Measurements from ENCODE around the gene PLD4.

The PLD4 gene

DNA sequence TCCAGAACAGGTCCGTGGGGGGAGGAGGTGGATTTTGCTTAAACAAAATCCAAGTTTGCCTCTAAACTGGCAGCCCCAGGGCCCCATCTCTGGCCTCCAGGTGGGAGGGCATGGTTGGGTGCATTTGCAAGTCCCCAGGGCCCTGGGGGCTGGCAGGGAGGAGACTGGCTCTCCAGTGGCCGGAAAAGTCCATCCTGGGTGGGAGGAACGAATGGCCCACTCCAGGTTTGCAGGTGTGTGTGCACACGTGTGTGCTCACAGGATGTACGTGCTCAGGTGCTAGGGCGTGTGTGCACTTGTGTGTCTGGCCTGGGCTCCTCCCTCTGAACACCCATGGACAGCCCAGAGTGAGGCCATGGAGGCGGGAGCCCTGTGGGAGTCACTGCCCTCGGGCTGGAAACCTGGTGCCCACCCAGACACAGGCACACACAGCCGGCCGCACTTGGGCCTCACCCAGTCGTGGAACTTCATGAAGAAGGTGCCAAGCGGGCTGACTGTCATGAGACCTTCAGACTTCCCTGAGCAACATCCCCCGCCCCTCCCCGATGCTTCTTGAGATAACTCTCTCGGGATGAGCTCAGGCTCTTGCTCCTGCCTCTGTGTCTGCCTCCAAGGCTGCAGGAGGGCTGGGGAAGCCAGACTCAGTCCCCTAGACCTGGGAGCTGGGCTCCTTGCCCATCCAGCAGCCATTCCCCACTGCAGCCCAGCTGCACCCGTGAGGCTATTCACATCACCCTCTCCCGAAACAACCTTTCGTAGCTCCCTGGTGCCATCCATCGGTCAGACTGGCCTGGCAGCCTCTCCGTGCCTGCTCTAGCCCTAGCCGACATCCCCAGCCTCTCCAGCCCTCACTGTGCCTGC lies 44.1 kb downstream of the PLD4 start:
- TF ChIP-seq, protein P1, sequence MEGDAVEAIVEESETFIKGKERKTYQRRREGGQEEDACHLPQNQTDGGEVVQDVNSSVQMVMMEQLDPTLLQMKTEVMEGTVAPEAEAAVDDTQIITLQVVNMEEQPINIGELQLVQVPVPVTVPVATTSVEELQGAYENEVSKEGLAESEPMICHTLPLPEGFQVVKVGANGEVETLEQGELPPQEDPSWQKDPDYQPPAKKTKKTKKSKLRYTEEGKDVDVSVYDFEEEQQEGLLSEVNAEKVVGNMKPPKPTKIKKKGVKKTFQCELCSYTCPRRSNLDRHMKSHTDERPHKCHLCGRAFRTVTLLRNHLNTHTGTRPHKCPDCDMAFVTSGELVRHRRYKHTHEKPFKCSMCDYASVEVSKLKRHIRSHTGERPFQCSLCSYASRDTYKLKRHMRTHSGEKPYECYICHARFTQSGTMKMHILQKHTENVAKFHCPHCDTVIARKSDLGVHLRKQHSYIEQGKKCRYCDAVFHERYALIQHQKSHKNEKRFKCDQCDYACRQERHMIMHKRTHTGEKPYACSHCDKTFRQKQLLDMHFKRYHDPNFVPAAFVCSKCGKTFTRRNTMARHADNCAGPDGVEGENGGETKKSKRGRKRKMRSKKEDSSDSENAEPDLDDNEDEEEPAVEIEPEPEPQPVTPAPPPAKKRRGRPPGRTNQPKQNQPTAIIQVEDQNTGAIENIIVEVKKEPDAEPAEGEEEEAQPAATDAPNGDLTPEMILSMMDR (IDR thresholded peaks at IDR 0.05; ENCODE audit: extremely low read depth, missing control alignments) = no peak
- DNase-seq (ENCODE audit: low spot score) = no peak

DNA sequence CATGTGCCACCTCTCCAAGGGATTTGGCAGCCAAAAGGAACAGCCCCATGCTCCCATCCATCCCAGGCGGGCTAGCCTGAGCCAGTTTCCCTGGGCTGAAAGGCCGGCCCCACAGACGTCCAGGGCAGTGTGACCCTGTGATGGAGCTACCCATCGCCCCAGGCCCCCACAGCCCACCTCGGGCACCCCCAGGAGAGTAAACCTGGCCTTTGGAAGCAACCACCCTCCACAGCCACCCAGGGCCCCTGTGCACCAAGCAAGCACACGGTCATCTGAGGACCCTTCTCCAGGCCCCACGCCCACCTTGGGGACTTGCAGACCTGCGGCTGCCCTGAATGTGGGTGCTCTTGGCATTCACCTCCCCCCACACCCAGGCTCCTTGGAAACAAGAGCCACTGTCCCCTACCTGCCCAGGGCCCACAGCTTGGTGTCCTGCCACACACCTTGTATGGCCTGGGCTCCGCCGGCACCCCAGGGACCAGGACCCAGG lies 45.1 kb downstream of the PLD4 start:
- TF ChIP-seq, protein P1 (IDR thresholded peaks at IDR 0.05; ENCODE audit: extremely low read depth, missing control alignments) = no peak
- no peak for DNase-seq (ENCODE audit: low spot score)

DNA sequence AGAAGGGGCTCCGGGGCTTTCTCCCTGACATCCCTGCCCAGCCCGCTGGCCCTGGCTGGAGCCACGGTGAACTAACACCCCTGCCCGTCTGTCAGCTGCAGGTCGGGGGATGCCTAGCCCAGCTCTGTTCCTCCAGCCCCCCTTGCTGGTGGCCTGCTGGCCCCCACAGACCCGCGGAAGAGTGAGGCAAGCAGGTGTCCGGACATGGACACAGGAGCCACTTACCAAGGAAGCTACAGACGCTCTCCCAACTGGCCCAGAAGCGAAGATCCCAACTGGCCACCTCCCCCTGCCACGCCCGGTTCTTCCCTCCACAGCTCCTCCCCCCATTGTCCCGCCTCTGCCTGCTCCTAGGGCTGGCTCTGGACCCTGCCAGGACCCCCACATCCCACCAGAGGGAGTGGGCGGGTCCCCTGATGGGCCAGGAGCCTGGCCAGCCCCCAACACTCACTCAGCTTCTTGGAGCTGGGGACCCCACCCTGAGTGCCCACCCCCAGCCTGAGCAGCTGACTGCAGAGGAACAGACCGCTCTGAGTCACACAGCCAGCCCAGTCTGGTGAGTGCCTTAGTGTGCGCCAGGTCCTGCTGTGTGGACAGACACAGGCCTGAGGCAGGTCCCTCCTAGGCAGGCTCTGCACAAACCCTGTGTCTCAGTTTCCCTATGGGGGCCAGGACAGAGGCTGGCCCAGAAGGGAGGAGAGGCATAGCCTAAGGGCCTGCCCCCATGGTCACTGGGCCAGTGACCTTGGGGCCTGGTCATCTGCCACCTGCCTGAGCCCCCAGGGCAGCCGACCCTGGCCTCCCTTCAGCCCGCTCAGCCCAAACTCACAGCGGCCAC lies 45.8 kb downstream of the PLD4 start:
- DNase-seq (ENCODE audit: low spot score) = no peak
- TF ChIP-seq, protein P1 (IDR thresholded peaks at IDR 0.05; ENCODE audit: extremely low read depth, missing control alignments) = no peak

DNA sequence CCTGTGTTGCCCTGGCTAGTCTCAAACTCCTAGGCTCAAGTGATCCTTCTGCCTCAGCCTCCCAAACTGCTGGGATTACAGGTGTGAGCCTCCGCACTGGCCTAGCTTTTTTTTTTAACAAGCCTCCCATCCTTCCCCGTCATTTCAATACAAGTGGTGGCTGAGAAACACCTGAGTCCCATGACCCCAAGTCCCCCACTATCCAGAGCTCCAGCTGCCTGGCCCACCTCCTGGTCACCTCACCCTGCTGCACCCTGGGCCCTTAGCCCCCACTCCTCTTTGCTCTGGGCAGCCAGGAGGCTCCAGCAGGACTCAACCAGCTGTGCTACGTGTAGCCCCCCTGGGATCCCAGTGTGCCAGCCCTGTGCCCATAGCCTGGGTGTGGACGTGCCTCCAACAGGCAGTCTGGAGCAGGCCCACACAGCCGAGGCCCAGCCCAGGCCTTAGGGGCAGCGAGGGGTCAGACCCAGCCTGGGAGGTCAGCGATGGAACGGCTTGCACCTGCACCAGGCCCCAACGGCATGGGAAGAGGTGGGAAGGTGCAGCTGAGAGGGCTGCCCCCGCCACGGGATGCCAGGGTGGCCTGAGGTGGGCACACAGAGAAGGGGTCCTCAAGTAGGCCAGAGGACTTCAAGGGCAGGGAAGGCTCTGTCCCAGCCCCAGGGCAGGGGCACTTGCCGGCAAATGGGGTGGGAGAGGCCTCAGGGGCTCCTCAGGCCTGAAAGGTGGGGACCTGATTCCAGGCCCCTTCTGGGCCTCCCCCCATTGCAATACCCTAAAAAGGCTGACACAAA lies 47.0 kb downstream of the PLD4 start:
- no peak for DNase-seq (ENCODE audit: low spot score)
- TF ChIP-seq, protein P1 (IDR thresholded peaks at IDR 0.05; ENCODE audit: extremely low read depth, missing control alignments) = no peak

DNA sequence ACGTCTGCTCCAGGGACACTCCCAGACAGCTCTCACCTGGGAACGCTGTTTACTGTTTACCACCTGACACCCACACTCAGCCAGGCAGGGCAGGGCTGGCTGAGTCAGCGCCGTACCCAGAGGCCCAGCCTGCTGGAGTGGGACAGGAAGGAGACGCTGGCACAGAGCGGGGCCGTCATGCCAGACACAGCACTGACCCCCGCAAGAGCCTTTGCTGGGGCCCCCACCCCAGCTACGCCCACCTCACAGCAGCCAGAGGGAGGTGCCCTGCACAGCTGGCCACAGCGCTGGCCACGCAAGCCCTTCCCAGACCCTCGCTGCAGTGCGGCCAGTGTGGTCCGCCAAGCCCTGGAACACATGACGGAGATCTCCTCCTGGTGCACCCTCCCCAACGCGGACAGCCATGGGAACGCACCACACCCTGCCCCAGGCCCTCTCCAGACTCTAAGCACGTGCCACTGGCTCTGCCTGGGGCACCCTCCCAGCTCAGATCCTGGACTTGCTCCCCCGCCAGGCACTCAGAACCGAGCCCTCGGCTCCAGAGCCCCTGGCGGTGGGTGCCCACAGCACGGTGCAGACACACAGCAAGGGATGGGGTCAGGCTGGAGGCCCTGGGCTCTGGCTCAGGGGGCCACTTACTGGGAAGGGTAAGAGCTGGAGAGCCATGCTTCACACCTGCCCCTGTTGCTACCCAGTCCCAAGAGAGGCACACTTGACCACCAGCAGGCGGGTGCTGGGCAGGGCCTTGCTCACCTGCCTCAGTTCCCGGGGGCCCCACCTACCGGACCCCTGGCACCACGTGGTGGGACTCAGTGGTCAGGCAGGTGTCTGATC lies 47.8 kb downstream of the PLD4 start:
- DNase-seq (ENCODE audit: low spot score) = no peak
- TF ChIP-seq, protein P1 (IDR thresholded peaks at IDR 0.05; ENCODE audit: extremely low read depth, missing control alignments) = no peak

DNA sequence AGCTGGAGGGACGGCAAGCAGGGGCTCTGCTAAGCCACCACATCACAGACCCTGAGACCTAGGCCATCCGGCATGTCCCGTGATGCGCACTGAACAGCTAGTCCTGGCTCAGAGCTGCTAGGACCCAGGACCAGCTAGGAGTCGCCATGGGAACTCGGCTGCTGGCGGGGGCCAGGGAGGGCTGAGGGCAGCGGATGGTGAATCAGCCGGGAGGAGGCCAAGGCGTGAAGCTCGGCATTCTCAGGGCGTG lies 48.4 kb downstream of the PLD4 start:
- no peak for DNase-seq (ENCODE audit: low spot score)
- TF ChIP-seq, protein P1 (IDR thresholded peaks at IDR 0.05; ENCODE audit: extremely low read depth, missing control alignments) = no peak

Data from GM20000 (cell line).